Measurements from ENCODE around the gene ZFAND3. TPM values are rescaled to one million over a fixed set of nuclear protein-coding genes. Genes with fewer than 3 reads are reported as not detected.
A peak's percentile ranks its signal among the peaks of the same experiment; 100 is the strongest.

ZFAND3 gene
- total RNA-seq, 1 experiment from 2014 or later, result 75.0 TPM

GRCh38 chr6:37980222-37980595, 160.7 kb downstream of the ZFAND3 start:
- Mint-ChIP-seq H3K36me3 (ENCODE audit: insufficient read depth, unreplicated experiment) (no peaks in the 10 kb centered on the region), H3K9me3 (ENCODE audit: low read depth, unreplicated experiment) (no peaks in the 10 kb centered on the region), H3K27me3 (ENCODE audit: unreplicated experiment) (no peaks in the 10 kb centered on the region), H3K27ac (ENCODE audit: unreplicated experiment) (no peak overlapping the region), H3K4me3 (ENCODE audit: low read depth, unreplicated experiment) (no peak overlapping the region), H3K4me1 (ENCODE audit: low read depth, unreplicated experiment) (peaks cover 31% of the 10 kb centered on the region)
- intact Hi-C loops (cut with micrococcal nuclease; ENCODE audit: unreplicated experiment), result no loop called here
- TF ChIP-seq, protein P1, sequence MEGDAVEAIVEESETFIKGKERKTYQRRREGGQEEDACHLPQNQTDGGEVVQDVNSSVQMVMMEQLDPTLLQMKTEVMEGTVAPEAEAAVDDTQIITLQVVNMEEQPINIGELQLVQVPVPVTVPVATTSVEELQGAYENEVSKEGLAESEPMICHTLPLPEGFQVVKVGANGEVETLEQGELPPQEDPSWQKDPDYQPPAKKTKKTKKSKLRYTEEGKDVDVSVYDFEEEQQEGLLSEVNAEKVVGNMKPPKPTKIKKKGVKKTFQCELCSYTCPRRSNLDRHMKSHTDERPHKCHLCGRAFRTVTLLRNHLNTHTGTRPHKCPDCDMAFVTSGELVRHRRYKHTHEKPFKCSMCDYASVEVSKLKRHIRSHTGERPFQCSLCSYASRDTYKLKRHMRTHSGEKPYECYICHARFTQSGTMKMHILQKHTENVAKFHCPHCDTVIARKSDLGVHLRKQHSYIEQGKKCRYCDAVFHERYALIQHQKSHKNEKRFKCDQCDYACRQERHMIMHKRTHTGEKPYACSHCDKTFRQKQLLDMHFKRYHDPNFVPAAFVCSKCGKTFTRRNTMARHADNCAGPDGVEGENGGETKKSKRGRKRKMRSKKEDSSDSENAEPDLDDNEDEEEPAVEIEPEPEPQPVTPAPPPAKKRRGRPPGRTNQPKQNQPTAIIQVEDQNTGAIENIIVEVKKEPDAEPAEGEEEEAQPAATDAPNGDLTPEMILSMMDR (IDR thresholded peaks at IDR 0.05; ENCODE audit: unreplicated experiment), result no peak
- no peak for DNase-seq
- BruUV-seq (replicated peaks), result no TSS peak
- CTCF ChIA-PET, result interaction anchor here (0.7 to 1.0 kb wide), 2 partner anchors 9 to 60 kb away, joined by 5 to 6 read pairs; no protein-coding TSS in a partner anchor

- Mint-ChIP-seq H3K27ac (ENCODE audit: unreplicated experiment) (no peak overlapping the region), H3K36me3 (ENCODE audit: insufficient read depth, unreplicated experiment) (no peaks in the 10 kb centered on the region), H3K9me3 (ENCODE audit: low read depth, unreplicated experiment) (no peaks in the 10 kb centered on the region), H3K4me3 (ENCODE audit: low read depth, unreplicated experiment) (no peak overlapping the region), H3K4me1 (ENCODE audit: low read depth, unreplicated experiment) (peaks cover 31% of the 10 kb centered on the region), H3K27me3 (ENCODE audit: unreplicated experiment) (no peaks in the 10 kb centered on the region)
- CTCF ChIA-PET, result no interaction called here
- intact Hi-C loops (cut with micrococcal nuclease; ENCODE audit: unreplicated experiment), result no loop called here
- no TSS peak for BruUV-seq (replicated peaks)
- no peak for DNase-seq
- TF ChIP-seq, protein P1 (IDR thresholded peaks at IDR 0.05; ENCODE audit: unreplicated experiment), result no peak
Measured at GRCh38 chr6:37981626-37982025, 162.1 kb downstream of the ZFAND3 start.

GRCh38 chr6:37982317-37982716, 162.8 kb downstream of the ZFAND3 start:
- BruUV-seq (replicated peaks), result no TSS peak
- H3K4me1 Mint-ChIP-seq (ENCODE audit: low read depth, unreplicated experiment), result peaks cover 31% of the 10 kb centered on the region
- H3K27ac Mint-ChIP-seq (ENCODE audit: unreplicated experiment), result no peak overlapping the region
- TF ChIP-seq, protein P1 (IDR thresholded peaks at IDR 0.05; ENCODE audit: unreplicated experiment), result no peak
- intact Hi-C loops (cut with micrococcal nuclease; ENCODE audit: unreplicated experiment), result no loop called here
- DNase-seq, result no peak
- no peaks in the 10 kb centered on the region for H3K9me3 Mint-ChIP-seq (ENCODE audit: low read depth, unreplicated experiment)
- no peaks in the 10 kb centered on the region for H3K27me3 Mint-ChIP-seq (ENCODE audit: unreplicated experiment)
- H3K4me3 Mint-ChIP-seq (ENCODE audit: low read depth, unreplicated experiment), result no peak overlapping the region
- CTCF ChIA-PET, result no interaction called here
- H3K36me3 Mint-ChIP-seq (ENCODE audit: insufficient read depth, unreplicated experiment), result no peaks in the 10 kb centered on the region

GRCh38 chr6:37983720-37984501, 164.4 kb downstream of the ZFAND3 start:
- no peaks in the 10 kb centered on the region for H3K36me3 Mint-ChIP-seq (ENCODE audit: insufficient read depth, unreplicated experiment)
- peak overlapping the region; percentile 11 for H3K27ac Mint-ChIP-seq (ENCODE audit: unreplicated experiment)
- no peak for DNase-seq
- TF ChIP-seq, protein P1 (IDR thresholded peaks at IDR 0.05; ENCODE audit: unreplicated experiment), result no peak
- intact Hi-C loops (cut with micrococcal nuclease; ENCODE audit: unreplicated experiment), result no loop called here
- CTCF ChIA-PET, result no interaction called here
- no peaks in the 10 kb centered on the region for H3K9me3 Mint-ChIP-seq (ENCODE audit: low read depth, unreplicated experiment)
- H3K4me1 Mint-ChIP-seq (ENCODE audit: low read depth, unreplicated experiment), result peaks cover 31% of the 10 kb centered on the region
- no peaks in the 10 kb centered on the region for H3K27me3 Mint-ChIP-seq (ENCODE audit: unreplicated experiment)
- BruUV-seq (replicated peaks), result no TSS peak
- H3K4me3 Mint-ChIP-seq (ENCODE audit: low read depth, unreplicated experiment), result no peak overlapping the region

Data from Calu3 (cell line).